ENCODE measurements around the gene HOXD12. TPM values are rescaled to one million over a fixed set of nuclear protein-coding genes. Genes with fewer than 3 reads are reported as not detected.

The HOXD12 gene
- total RNA-seq, 1 experiment from 2014 or later = 0.20 TPM

GRCh38 chr2:176080540-176081375 lies 18.8 kb upstream of the HOXD12 start:
- DNase-seq (ENCODE audit: extremely low read depth, low read depth) = peak; percentile 8

DNA sequence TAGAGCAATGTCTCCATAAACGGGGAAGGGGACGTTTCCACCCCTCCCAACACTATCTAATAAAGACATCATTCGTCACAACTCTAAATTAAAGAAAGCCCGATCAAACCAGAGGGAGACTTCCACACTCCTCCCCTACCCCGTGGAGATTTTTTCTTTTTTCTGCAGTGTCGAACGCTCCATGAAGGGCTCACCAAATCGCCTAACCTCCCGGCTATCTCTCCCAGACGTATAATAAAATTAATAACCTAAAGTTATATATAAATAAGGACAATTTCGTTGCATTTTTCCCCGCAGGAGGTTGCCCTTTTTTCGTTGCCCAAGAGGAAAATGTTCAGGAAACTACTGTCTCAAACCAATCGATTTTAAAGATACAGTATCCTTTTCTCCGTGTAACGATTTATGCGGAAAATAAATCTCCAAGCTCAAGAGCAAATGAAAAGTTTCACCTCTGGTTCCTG lies 18.2 kb upstream of the HOXD12 start:
- DNase-seq (ENCODE audit: extremely low read depth, low read depth) = no peak

GRCh38 chr2:176081837-176082524 lies 17.6 kb upstream of the HOXD12 start:
- no peak for DNase-seq (ENCODE audit: extremely low read depth, low read depth)

DNA sequence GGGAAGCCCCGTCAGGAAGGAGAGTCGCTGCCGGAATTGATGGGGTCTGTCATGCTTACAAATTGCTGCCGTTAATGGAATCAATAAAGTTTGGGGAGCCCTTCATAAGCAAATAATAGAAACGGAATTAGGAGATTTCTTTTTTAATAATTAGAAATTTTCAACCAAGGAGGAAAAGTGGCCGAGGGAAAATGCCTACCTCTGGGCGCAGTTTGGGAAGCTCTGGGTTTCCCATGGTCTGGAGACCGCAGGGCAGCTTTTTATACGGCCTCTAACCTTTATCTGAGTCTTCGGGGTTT lies 17.1 kb upstream of the HOXD12 start:
- no peak for DNase-seq (ENCODE audit: extremely low read depth, low read depth)

GRCh38 chr2:176082824-176083751 lies 16.5 kb upstream of the HOXD12 start:
- DNase-seq (ENCODE audit: extremely low read depth, low read depth) = no peak

GRCh38 chr2:176083796-176084261 lies 15.8 kb upstream of the HOXD12 start, which contains the start of gene EVX2:
Gene EVX2 (minus strand): TSS chr2:176083962. CDS start chr2:176083776, 186 bp downstream.
- DNase-seq (ENCODE audit: extremely low read depth, low read depth) = no peak

- no peak for DNase-seq (ENCODE audit: extremely low read depth, low read depth)
Measured at GRCh38 chr2:176084611-176085119, 14.9 kb upstream of the HOXD12 start.

GRCh38 chr2:176085120-176085788 lies 14.3 kb upstream of the HOXD12 start:
- DNase-seq (ENCODE audit: extremely low read depth, low read depth) = no peak

DNA sequence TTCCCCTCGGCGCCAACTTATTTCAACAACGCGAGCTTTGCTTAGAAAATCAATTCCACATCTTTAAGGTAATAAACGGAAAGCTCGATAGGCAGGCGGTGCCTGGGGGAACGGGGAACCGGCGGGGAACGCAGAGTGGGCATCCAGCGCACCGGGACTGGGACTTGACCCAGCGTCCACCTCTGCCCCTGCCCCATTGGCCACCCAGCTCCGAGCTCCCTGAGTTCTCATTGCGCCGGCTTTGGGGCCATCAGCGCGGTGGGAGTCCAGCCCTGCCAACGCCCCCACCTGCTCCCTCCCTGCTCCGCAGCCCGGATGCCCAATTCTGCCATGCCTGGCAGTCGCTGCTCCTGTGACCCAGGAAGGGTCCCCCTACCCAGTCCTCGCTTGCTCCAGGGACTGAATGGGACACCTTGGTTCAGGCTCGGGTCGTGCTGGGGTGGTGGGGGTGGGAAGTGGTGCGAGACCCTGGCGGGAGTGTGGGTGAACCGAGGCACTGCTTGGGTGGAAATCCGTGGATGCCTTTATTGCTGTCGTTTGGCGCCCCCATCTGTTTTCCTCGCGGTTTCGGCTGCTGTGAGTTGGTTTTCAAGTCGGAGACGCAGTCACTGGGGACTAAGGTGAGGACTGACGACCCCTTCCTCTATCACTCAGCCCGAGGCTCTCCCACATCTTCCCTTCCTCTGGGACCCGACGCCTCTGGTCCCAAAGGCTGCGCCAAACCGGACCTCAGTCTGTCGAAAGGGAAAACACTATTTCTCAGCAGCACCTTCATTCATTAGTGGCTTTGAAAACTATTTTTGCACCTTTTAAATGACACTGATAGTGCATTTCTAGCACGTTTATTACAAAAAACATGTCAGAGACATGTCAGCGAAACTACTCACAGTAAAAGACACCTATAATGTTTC lies 13.5 kb upstream of the HOXD12 start:
- DNase-seq (ENCODE audit: extremely low read depth, low read depth) = peak; percentile 45

DNA sequence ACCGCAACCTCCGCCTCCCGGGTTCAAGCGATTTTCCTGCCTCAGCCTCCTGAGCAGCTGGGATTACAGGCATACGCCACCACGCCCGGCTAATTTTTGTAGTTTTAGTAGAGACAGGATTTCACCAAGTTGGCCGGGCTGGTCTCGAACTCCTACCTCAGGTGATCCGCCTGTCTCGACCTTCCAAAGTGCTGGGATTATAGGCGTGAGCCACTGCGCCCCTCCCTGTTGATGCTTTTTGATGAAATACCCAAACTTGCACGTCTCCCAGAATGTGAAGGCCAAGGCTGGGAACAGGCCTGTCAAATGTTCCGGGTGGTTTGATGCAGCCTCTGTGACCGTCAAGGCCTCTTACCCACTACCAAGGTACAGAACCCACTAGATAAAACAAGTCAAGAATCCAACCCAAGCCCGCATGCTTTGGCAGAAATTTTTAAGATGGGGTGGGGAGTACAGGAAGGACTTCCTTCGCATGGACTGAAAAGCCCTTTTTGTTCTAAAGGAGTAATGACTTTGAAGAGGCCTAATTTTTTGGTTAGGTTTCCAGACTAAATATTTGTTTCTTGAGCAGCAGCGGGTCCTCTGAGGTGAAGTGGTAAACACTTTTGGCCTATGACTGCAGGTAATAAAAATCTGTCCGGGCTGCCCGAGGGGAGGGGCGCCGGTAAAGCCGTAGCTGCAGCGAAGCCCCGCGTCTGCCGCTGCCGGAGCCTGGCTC lies 12.1 kb upstream of the HOXD12 start:
- DNase-seq (ENCODE audit: extremely low read depth, low read depth) = no peak

DNA sequence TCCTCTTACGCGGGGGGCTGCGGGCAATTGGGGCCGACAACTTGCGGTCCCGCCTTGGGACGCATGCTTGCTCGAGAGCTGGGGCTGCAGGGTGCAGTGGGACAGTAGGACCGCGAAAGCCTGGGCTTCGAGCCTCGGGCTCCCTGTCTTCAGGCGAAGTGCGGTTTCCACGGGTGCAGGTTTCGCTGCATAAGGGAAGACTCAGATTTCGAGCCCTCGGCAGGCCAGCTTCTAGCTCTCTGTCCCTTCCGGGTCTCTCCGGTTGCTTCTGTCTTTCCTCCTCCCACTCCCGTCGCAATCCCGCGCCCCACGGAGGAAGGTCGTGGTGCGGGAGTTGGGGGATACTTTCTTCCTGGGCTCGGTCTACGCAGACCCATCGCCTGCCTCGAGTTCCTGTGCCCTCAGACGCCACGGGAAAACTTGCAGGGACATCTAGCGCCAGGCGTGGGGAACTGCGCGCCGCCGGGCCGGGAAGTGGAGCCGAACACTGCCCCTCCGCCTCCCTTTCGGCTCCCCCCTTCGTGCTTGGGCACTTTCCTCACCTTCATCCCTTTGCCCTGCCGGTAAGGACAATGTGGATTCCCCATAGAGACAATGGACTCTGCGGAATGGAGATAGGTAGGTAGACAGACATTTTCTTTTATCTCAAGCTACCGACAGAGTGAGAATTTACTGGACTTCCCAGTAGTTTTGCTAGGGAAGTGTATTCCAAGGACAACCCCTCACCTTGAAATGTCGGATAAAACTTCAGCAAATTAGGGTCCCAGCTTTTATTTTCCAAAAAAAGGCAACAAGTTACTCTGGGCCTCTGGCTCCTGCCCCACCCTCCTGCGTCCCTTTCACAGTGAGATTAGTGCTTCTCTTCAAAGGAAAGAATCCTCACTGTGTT lies 11.3 kb upstream of the HOXD12 start:
- peak; percentile 68 for DNase-seq (ENCODE audit: extremely low read depth, low read depth)

- DNase-seq (ENCODE audit: extremely low read depth, low read depth) = no peak
Measured at GRCh38 chr2:176088937-176089842, 10.4 kb upstream of the HOXD12 start.

GRCh38 chr2:176089843-176090395 lies 9.7 kb upstream of the HOXD12 start:
- DNase-seq (ENCODE audit: extremely low read depth, low read depth) = no peak

DNA sequence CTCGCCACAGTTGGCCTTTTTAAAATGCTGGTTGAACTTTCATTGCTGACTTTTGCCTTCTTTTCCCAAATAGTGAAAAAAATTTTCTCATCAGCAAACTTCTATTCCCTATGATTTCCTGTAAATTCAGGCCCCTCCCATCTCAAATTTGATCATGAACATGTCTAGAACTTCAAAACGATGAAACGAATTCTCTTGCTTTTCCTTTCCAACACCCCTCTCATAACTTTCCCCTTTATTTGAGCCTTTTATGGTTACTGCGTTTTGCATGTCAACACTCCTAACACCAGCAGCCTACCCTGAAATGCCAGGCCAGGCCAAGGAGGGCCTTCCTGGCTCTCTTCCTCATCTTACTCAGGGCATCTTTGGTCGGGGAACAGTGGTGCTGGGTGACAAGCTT lies 8.7 kb upstream of the HOXD12 start:
- no peak for DNase-seq (ENCODE audit: extremely low read depth, low read depth)

DNA sequence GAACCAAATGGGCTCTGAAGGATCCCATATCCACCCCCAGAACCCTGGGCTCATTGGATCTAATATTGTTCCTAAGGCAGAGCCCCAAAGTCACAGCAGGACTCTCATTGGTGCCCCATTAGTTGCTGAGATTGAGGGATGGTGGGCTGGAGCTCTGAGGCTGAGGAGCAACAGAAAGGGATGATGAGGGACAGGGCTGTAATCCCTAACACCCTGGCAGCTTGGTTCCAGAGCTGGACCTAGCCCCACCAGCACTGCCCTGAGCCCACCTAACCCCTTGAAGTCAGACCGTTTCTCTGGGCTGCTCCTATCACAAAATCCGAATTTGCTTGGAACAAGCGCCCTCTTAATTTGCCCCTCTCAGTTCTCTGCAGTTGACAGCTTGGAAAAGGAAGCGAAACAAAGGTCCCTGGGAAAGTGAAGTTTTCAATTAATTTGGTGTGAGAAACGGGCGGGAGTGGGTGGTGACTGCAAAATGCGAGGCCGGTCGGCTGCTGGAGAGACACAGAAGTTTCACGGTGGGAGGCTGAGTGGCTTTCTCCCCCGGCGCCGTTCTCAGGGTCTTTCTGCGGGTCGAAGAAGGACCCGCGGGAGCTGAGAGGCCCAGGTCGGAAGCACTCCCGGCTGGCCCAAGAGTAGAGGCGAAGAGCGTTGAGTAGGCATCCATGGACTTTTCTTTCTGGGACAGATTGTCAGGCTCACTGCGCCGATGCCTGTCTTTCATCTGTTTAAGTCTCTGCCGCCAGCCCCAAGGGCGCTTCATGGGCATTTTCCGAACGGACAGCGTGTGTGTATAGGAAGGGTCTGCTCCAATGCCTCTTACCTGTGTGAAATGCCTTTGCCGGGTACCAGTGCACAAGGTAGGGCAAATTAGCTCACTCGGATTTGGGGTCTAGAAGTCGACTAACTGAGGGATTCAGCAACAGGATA lies 8.0 kb upstream of the HOXD12 start:
- no peak for DNase-seq (ENCODE audit: extremely low read depth, low read depth)
